NT2/D1 (cell line): ENCODE measurements around the gene RPS6KA5.
"Not testable (repeated sequence)": the region's sequence is repeated elsewhere in the genome, so short reads cannot be mapped to it uniquely, and the experiment has no call there.

Source experiments
- DNase-seq: peaks from one replicate; pipeline ENCODE4 v3.0.0-alpha.2; 2011; ENCODE audit warnings: low read depth, low spot score
- H3K27me3 ChIP-seq: 2 replicates; pipeline ENCODE4 v1.6.0; 2011; ENCODE audit warnings: mild to moderate bottlenecking; ENCODE audit not compliant: insufficient read length, insufficient read depth
- H3K36me3 ChIP-seq: 2 replicates; pipeline ENCODE4 v1.6.1; 2011; ENCODE audit warnings: mild to moderate bottlenecking, low read length, mixed read lengths; ENCODE audit not compliant: insufficient read depth, insufficient read length
- H3K4me1 ChIP-seq: 2 replicates; pipeline ENCODE4 v1.5.1; 2011; ENCODE audit not compliant: insufficient read depth, insufficient read length
- H3K4me3 ChIP-seq: 2 replicates; pipeline ENCODE4 v1.5.1; 2011; ENCODE audit warnings: low read depth; ENCODE audit not compliant: insufficient read length
- H3K9ac ChIP-seq: 2 replicates; pipeline ENCODE4 v1.6.0; 2011; ENCODE audit warnings: low read depth; ENCODE audit not compliant: insufficient read length
- H3K9me3 ChIP-seq: 2 replicates; pipeline ENCODE4 v1.5.1; 2011; ENCODE audit warnings: mild to moderate bottlenecking, low read length; ENCODE audit not compliant: insufficient read depth
- SUZ12 ChIP-seq: IDR thresholded peaks from 2 replicates; pipeline ENCODE4 v1.6.1; 2011; ENCODE audit not compliant: insufficient read length, insufficient read depth; ENCODE audit errors: extremely low read depth
- YY1 ChIP-seq: IDR thresholded peaks from 2 replicates; pipeline ENCODE4 v1.6.1; 2011; ENCODE audit not compliant: insufficient read length, insufficient read depth
- ZNF274 ChIP-seq: IDR thresholded peaks from 2 replicates; pipeline ENCODE4 v1.6.1; 2011; ENCODE audit warnings: mild to moderate bottlenecking, low read depth, low read length

Gene RPS6KA5

DNA sequence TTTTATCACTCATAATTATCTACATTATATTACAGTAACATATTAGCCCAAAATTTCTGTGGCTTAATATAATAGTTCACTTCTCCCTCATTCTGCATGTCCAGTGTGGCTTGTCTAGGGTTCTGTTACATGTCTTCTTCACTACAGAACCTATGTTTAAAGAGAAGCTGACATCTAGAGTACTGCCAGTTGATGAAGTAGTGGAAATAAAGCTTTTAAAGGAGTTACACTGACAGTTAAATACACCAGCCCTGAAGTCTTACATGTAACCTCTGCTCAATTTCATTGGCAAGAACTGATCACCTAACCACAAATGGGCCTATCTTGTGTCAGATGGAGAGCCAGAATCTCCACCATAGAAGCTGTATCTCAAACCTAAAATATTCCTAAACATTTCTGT is 32.9 kb downstream of the RPS6KA5 start:
- Histone ChIP-seq H3K9me3 (no peaks in the 10 kb centered on the region), H3K9ac (no peak overlapping the region), H3K27me3 (no peaks in the 10 kb centered on the region), H3K4me3 (no peak overlapping the region), H3K4me1 (no peaks in the 10 kb centered on the region), H3K36me3 (no peaks in the 10 kb centered on the region)
- TF ChIP-seq SUZ12 (no peak), YY1 (no peak)
- no peak for DNase-seq

DNA sequence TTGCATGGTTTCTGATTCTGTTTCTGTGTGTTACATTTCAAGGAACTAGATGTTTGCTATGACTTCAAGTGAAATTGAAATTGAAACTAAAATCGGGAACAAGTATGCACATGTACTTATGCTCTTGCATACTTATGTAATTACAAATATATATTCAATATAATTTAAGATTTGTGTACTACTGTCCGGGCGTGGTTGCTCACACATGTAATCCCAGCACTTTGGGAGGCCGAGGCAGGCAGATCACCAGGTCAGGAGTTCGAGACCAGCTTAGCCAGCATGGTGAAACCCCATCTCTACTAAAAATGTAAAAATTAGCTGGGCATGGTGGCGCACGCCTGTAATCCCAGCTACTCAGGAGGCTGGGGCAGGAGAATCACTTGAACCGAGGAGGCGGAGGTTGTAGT is 37.8 kb downstream of the RPS6KA5 start:
- H3K27me3 ChIP-seq, H3K4me3 ChIP-seq, H3K9me3 ChIP-seq, H3K4me1 ChIP-seq, H3K36me3 ChIP-seq, DNase-seq, H3K9ac ChIP-seq: not testable (repeated sequence)

- Histone ChIP-seq H3K36me3 (no peaks in the 10 kb centered on the region), H3K4me3 (no peak overlapping the region), H3K9ac (no peak overlapping the region), H3K4me1 (no peaks in the 10 kb centered on the region), H3K9me3 (no peaks in the 10 kb centered on the region), H3K27me3 (no peaks in the 10 kb centered on the region)
- DNase-seq = no peak
- TF ChIP-seq ZNF274 = no peak
- TF ChIP-seq YY1 = no peak
- TF ChIP-seq SUZ12 = no peak
These were observed 38.3 kb downstream of the RPS6KA5 start for GRCh38 chr14:91021991-91022621.

GRCh38 chr14:91021115-91021514 is 39.3 kb downstream of the RPS6KA5 start:
- Histone ChIP-seq H3K36me3 (no peaks in the 10 kb centered on the region), H3K4me3 (no peak overlapping the region), H3K4me1 (no peaks in the 10 kb centered on the region), H3K27me3 (no peaks in the 10 kb centered on the region), H3K9me3 (no peaks in the 10 kb centered on the region), H3K9ac (no peak overlapping the region)
- no peak for DNase-seq
- TF ChIP-seq ZNF274 (no peak), SUZ12 (no peak), YY1 (no peak)

GRCh38 chr14:91019673-91020072 is 40.8 kb downstream of the RPS6KA5 start:
- Histone ChIP-seq H3K4me3 (no peak overlapping the region), H3K4me1 (no peaks in the 10 kb centered on the region), H3K27me3 (no peaks in the 10 kb centered on the region), H3K36me3 (no peaks in the 10 kb centered on the region), H3K9me3 (no peaks in the 10 kb centered on the region), H3K9ac (no peak overlapping the region)
- TF ChIP-seq SUZ12 (no peak), YY1 (no peak), ZNF274 (no peak)
- no peak for DNase-seq

GRCh38 chr14:91018481-91018880 is 42.0 kb downstream of the RPS6KA5 start:
- H3K9me3 ChIP-seq = no peaks in the 10 kb centered on the region
- no peaks in the 10 kb centered on the region for H3K27me3 ChIP-seq
- H3K9ac ChIP-seq = no peak overlapping the region
- H3K36me3 ChIP-seq = no peaks in the 10 kb centered on the region
- TF ChIP-seq SUZ12 = no peak
- TF ChIP-seq YY1 = no peak
- no peak for TF ChIP-seq ZNF274
- H3K4me3 ChIP-seq = no peak overlapping the region
- no peaks in the 10 kb centered on the region for H3K4me1 ChIP-seq
- no peak for DNase-seq

DNA sequence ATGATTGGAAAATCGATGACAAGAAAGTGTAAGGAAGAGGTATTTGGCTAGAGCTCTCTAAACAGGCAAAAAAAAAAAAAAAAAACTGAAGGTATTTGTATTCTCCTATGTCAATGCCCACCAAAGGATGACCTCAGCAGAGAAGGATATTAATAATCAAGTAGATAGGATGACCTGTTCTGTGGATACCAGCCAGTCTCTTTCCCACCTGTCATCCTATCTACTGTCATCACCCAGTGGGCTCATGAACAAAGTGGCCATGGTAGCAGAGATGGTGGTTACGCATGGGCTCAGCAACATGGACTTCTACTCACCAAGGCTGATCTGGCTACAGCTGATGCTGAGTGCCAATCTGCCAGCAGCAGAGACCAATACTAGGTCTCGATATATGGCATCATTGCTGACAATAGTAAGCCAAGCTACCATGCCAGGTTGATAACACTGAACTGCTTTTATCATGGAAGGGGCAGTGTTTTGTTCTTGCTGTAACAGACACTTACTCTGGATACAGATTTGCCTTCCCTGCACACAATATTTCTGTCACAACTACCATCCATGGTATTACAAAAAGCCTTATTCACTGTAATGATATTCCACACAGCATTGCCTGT is 43.5 kb downstream of the RPS6KA5 start:
- Histone ChIP-seq H3K27me3 (no peaks in the 10 kb centered on the region), H3K4me3 (no peak overlapping the region), H3K9me3 (no peaks in the 10 kb centered on the region), H3K9ac (no peak overlapping the region), H3K36me3 (no peaks in the 10 kb centered on the region), H3K4me1 (no peaks in the 10 kb centered on the region)
- TF ChIP-seq SUZ12 (no peak), YY1 (no peak), ZNF274 (no peak)
- DNase-seq = no peak

DNA sequence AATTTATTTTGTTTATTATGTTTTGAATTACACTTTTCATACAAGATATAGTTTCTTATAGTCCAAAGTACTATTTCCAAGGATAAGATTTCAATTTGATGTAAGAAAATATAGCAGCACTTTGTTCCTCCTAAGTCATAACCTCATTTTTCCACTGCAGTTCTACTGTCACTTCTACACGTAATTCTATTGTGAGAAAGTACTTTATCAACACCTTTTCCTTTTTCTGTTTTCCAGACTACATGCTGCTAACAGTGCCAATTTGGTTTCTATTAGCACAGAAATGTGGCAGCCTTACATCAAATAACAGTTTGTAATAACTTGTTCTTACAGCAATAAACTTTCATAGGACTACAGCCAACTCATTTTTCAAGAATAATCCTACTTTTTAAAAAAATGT is 45.0 kb downstream of the RPS6KA5 start:
- Histone ChIP-seq H3K27me3 (no peaks in the 10 kb centered on the region), H3K4me1 (no peaks in the 10 kb centered on the region), H3K36me3 (no peaks in the 10 kb centered on the region), H3K4me3 (no peak overlapping the region), H3K9ac (no peak overlapping the region), H3K9me3 (no peaks in the 10 kb centered on the region)
- TF ChIP-seq ZNF274 = no peak
- no peak for TF ChIP-seq YY1
- no peak for TF ChIP-seq SUZ12
- no peak for DNase-seq
